Fibroblast of the aortic adventitia (primary cell): ENCODE results near the gene C1orf35. TPM values are rescaled to one million over a fixed set of nuclear protein-coding genes. Genes with fewer than 3 reads are reported as not detected.

ENCODE experiments used
- DNase-seq: peaks from one replicate; pipeline ENCODE4 v3.0.0-alpha.2; 2010; ENCODE audit warnings: low read depth
- H3K4me3 ChIP-seq: 2 replicates; pipeline ENCODE4 v1.5.1; 2011; ENCODE audit warnings: low read depth, mild to moderate bottlenecking, control low read depth, low read length, moderate library complexity
- CTCF ChIP-seq: IDR thresholded peaks from 2 replicates; pipeline ENCODE4 v1.5.1; 2011; ENCODE audit warnings: mild to moderate bottlenecking, low read length, control low read depth, inconsistent platforms; ENCODE audit not compliant: insufficient read depth
- total RNA-seq: library from RNA; depleted of rRNA; stranded (reverse); fragments of >200 nt; gene quantifications from 2 replicates; pipeline ENCODE4 v1.2.3, GENCODE V29; 2012; ENCODE audit warnings: low replicate concordance

C1orf35 gene
- total RNA-seq: 5.9 and 21.8 TPM in 2 replicates

- H3K4me3 ChIP-seq: peak within 1 kb of the TSS; percentile 91
- peak; percentile 88 for DNase-seq
- no peak for TF ChIP-seq CTCF
Measured at GRCh38 chr1:228102791-228103620, at the start of gene C1orf35. TSS of gene C1orf35 (minus strand) at chr1:228103325. CDS start at chr1:228103227, 98 bp downstream.

GRCh38 chr1:228152918-228153258 is 49.8 kb upstream of the C1orf35 start:
- DNase-seq: no peak
- H3K4me3 ChIP-seq: no peak overlapping the region
- TF ChIP-seq CTCF: no peak

- TF ChIP-seq CTCF: no peak
- H3K4me3 ChIP-seq: no peak overlapping the region
- DNase-seq: no peak
Measured at GRCh38 chr1:228152097-228152917, 49.2 kb upstream of the C1orf35 start.

GRCh38 chr1:228151180-228151925 is 48.2 kb upstream of the C1orf35 start:
- no peak for TF ChIP-seq CTCF
- H3K4me3 ChIP-seq: no peak overlapping the region
- peak; percentile 7 for DNase-seq

GRCh38 chr1:228150461-228151179 is 47.5 kb upstream of the C1orf35 start:
- peak; percentile 11 for TF ChIP-seq CTCF
- no peak overlapping the region for H3K4me3 ChIP-seq
- peak; percentile 96 for DNase-seq

GRCh38 chr1:228150120-228150460 is 47.0 kb upstream of the C1orf35 start:
- peak overlapping the region; percentile 40 for H3K4me3 ChIP-seq
- DNase-seq: no peak
- TF ChIP-seq CTCF: no peak
